ENCODE measurements around the gene MANSC4. TPM values are rescaled to one million over a fixed set of nuclear protein-coding genes. Genes with fewer than 3 reads are reported as not detected.

Gene MANSC4
- total RNA-seq, 2 experiments from 2014 or later, result not detected

- ChIA-PET POLR2A (interaction anchor here (1.5 kb wide), 1 partner anchor 16 kb away, joined by 9 read pairs; no protein-coding TSS in a partner anchor), CTCF (ENCODE audit: unreplicated experiment) (no interaction called here)
- no peak overlapping the region for H3K27ac ChIP-seq (ENCODE audit: low read depth, low read length, poor library complexity, severe bottlenecking)
- no peak for TF ChIP-seq EZH2phosphoT487 (IDR thresholded peaks at IDR 0.05; ENCODE audit: borderline replicate concordance, low read depth, low read length)
- TF ChIP-seq, protein P1, sequence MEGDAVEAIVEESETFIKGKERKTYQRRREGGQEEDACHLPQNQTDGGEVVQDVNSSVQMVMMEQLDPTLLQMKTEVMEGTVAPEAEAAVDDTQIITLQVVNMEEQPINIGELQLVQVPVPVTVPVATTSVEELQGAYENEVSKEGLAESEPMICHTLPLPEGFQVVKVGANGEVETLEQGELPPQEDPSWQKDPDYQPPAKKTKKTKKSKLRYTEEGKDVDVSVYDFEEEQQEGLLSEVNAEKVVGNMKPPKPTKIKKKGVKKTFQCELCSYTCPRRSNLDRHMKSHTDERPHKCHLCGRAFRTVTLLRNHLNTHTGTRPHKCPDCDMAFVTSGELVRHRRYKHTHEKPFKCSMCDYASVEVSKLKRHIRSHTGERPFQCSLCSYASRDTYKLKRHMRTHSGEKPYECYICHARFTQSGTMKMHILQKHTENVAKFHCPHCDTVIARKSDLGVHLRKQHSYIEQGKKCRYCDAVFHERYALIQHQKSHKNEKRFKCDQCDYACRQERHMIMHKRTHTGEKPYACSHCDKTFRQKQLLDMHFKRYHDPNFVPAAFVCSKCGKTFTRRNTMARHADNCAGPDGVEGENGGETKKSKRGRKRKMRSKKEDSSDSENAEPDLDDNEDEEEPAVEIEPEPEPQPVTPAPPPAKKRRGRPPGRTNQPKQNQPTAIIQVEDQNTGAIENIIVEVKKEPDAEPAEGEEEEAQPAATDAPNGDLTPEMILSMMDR (conservative IDR thresholded peaks at IDR 0.05; ENCODE audit: low read length), result no peak
- no peaks in the 10 kb centered on the region for H4K20me1 ChIP-seq (ENCODE audit: insufficient read depth, low read length)
- BruUV-seq (replicated peaks), result no TSS peak
- intact Hi-C loops (cut with micrococcal nuclease; ENCODE audit: unreplicated experiment), result no loop called here
- no peaks in the 10 kb centered on the region for H3K36me3 ChIP-seq (ENCODE audit: insufficient read depth, low read length)
- no peak overlapping the region for H2AFZ ChIP-seq (ENCODE audit: low read length)
- H3K4me1 ChIP-seq (ENCODE audit: insufficient read depth, low read length, poor library complexity, severe bottlenecking), result no peaks in the 10 kb centered on the region
- H3K79me2 ChIP-seq (ENCODE audit: insufficient read depth, low read depth, low read length), result no peaks in the 10 kb centered on the region
- H3K4me2 ChIP-seq (ENCODE audit: low read length), result no peak overlapping the region
- H3K9me3 ChIP-seq (ENCODE audit: low read length), result no peaks in the 10 kb centered on the region
- no peak for DNase-seq (ENCODE audit: low spot score)
- H3K9me2 ChIP-seq (ENCODE audit: insufficient read depth, low read length), result no peaks in the 10 kb centered on the region
- no peak overlapping the region for H3K4me3 ChIP-seq (ENCODE audit: low read depth, low read length, poor library complexity, severe bottlenecking)
These were observed 17.3 kb downstream of the MANSC4 start for GRCh38 chr12:27762757-27763156.

DNA sequence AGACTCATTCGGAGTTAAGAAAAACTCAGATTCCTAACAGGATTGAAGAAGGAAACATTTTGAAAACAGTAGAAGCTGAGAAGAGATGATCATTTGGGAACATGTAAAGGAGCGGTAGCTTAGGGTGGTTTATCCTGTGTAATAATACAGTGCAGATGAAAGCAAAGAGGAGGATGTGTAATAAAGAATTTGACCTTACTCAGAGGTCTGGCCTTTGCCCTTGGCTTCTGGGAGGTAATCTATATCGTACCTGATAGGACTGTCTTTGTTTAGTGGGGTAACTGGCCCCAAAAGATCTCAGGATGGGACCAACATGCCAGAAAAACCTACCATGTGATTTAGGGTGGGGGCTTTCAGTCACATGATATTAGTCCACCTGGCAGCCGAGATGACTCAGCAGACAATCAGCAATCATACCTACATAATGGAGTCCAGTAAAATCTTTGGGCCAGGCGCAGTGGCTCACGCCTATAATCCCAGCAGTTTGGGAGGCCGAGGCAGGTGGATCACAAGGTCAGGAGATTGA, 23.3 kb downstream of the MANSC4 start:
- Histone ChIP-seq H3K79me2 (ENCODE audit: insufficient read depth, low read depth, low read length) (no peaks in the 10 kb centered on the region), H3K27ac (ENCODE audit: low read depth, low read length, poor library complexity, severe bottlenecking) (no peak overlapping the region), H3K9me3 (ENCODE audit: low read length) (no peaks in the 10 kb centered on the region), H3K4me3 (ENCODE audit: low read depth, low read length, poor library complexity, severe bottlenecking) (no peak overlapping the region), H2AFZ (ENCODE audit: low read length) (no peak overlapping the region), H3K4me2 (ENCODE audit: low read length) (no peak overlapping the region), H3K36me3 (ENCODE audit: insufficient read depth, low read length) (peaks cover 33% of the 10 kb centered on the region), H4K20me1 (ENCODE audit: insufficient read depth, low read length) (no peaks in the 10 kb centered on the region), H3K4me1 (ENCODE audit: insufficient read depth, low read length, poor library complexity, severe bottlenecking) (no peaks in the 10 kb centered on the region), H3K9me2 (ENCODE audit: insufficient read depth, low read length) (no peaks in the 10 kb centered on the region)
- TF ChIP-seq, protein P1 (conservative IDR thresholded peaks at IDR 0.05; ENCODE audit: low read length), result no peak
- TF ChIP-seq EZH2phosphoT487 (IDR thresholded peaks at IDR 0.05; ENCODE audit: borderline replicate concordance, low read depth, low read length), result no peak
- BruUV-seq (replicated peaks), result no TSS peak
- no peak for DNase-seq (ENCODE audit: low spot score)
- POLR2A ChIA-PET, result interaction anchor here (0.6 to 2.2 kb wide), 2 partner anchors 18 to 1865 kb away, joined by 4 to 7 read pairs; no protein-coding TSS in a partner anchor
- intact Hi-C loops (cut with micrococcal nuclease; ENCODE audit: unreplicated experiment), result no loop called here
- CTCF ChIA-PET (ENCODE audit: unreplicated experiment), result no interaction called here

DNA sequence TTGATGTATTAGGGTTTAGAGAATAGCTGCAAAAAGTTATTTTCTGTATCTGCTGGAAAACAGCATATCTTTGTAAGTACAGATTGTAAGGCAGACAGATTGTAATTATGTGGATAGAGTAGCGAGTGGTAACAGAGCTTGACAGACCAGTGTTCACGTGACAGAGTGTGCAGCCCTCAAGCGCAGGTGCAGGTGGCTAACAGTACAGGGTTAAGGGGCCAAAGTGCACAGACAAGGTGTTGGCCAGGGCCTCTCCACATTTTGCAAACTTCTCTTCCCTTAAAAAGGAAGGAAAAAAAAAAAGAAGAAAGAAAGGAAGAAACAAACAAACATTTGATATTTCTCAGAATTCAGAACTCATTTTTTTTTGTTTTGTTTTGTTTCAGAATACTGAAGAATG, 25.2 kb downstream of the MANSC4 start:
- Histone ChIP-seq H3K27ac (ENCODE audit: low read depth, low read length, poor library complexity, severe bottlenecking) (no peak overlapping the region), H4K20me1 (ENCODE audit: insufficient read depth, low read length) (no peaks in the 10 kb centered on the region), H3K79me2 (ENCODE audit: insufficient read depth, low read depth, low read length) (no peaks in the 10 kb centered on the region), H3K4me2 (ENCODE audit: low read length) (no peak overlapping the region), H3K4me3 (ENCODE audit: low read depth, low read length, poor library complexity, severe bottlenecking) (no peak overlapping the region), H3K9me3 (ENCODE audit: low read length) (no peaks in the 10 kb centered on the region), H3K36me3 (ENCODE audit: insufficient read depth, low read length) (peaks cover 50% of the 10 kb centered on the region), H2AFZ (ENCODE audit: low read length) (no peak overlapping the region), H3K4me1 (ENCODE audit: insufficient read depth, low read length, poor library complexity, severe bottlenecking) (no peaks in the 10 kb centered on the region), H3K9me2 (ENCODE audit: insufficient read depth, low read length) (no peaks in the 10 kb centered on the region)
- ChIA-PET POLR2A (interaction anchor here (0.6 to 2.2 kb wide), 6 partner anchors 10 to 879 kb away, joined by 3 to 7 read pairs (median 5); partner anchors contain the start of gene MRPS35), CTCF (ENCODE audit: unreplicated experiment) (no interaction called here)
- TF ChIP-seq EZH2phosphoT487 (IDR thresholded peaks at IDR 0.05; ENCODE audit: borderline replicate concordance, low read depth, low read length), result no peak
- TF ChIP-seq, protein P1 (conservative IDR thresholded peaks at IDR 0.05; ENCODE audit: low read length), result no peak
- DNase-seq (ENCODE audit: low spot score), result no peak
- no TSS peak for BruUV-seq (replicated peaks)
- intact Hi-C loops (cut with micrococcal nuclease; ENCODE audit: unreplicated experiment), result no loop called here

Measured in OCI-LY7 (cell line).